ENCODE data around the gene CHST12. TPM values are rescaled to one million over a fixed set of nuclear protein-coding genes. Genes with fewer than 3 reads are reported as not detected.

The CHST12 gene
- total RNA-seq, 1 experiment from 2014 or later, result 18.3 TPM

DNA sequence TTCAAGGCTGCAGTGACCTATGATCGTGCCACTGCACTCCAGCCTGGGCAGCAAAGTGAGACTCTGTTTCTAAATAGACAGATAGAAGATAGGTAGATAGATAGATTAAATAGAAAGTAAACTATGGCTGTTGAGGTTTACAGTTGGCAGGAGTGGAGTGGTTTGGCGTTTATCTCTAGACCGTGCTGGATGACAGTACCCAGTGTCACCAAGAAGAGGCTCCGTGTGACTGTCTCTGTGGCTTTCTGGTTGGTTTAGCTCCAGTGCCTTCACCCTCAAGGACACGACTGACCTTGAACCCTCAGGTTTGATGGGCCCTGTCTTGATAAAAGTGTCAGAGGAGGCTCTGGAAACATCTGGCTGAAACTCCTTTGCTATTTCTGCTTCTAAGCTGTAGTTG, 31.7 kb downstream of the CHST12 start:
- ATAC-seq (no peak), DNase-seq (ENCODE audit: low spot score) (no peak)
- Mint-ChIP-seq H3K27ac (peak overlapping the region; percentile 14; the same call in 1 of the 2 replicates), H3K4me3 (no peak overlapping the region), H3K9me3 (peaks cover 7% of the 10 kb centered on the region), H3K4me1 (no peaks in the 10 kb centered on the region), H3K36me3 (peaks cover 12% of the 10 kb centered on the region), H3K27me3 (ENCODE audit: low read depth) (no peaks in the 10 kb centered on the region)
- TF ChIP-seq NFATC4 (CRISPR knock-in tag; IDR thresholded peaks at IDR 0.05), result no peak
- TF ChIP-seq, protein P1, sequence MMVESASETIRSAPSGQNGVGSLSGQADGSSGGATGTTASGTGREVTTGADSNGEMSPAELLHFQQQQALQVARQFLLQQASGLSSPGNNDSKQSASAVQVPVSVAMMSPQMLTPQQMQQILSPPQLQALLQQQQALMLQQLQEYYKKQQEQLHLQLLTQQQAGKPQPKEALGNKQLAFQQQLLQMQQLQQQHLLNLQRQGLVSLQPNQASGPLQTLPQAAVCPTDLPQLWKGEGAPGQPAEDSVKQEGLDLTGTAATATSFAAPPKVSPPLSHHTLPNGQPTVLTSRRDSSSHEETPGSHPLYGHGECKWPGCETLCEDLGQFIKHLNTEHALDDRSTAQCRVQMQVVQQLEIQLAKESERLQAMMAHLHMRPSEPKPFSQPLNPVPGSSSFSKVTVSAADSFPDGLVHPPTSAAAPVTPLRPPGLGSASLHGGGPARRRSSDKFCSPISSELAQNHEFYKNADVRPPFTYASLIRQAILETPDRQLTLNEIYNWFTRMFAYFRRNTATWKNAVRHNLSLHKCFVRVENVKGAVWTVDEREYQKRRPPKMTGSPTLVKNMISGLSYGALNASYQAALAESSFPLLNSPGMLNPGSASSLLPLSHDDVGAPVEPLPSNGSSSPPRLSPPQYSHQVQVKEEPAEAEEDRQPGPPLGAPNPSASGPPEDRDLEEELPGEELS (CRISPR knock-in tag; IDR thresholded peaks at IDR 0.05), result no peak
- ChIA-PET POLR2A (no interaction called here), CTCF (interaction anchor here (1.5 kb wide), 1 partner anchor 16 kb away, joined by 8 read pairs; no protein-coding TSS in a partner anchor)

DNA sequence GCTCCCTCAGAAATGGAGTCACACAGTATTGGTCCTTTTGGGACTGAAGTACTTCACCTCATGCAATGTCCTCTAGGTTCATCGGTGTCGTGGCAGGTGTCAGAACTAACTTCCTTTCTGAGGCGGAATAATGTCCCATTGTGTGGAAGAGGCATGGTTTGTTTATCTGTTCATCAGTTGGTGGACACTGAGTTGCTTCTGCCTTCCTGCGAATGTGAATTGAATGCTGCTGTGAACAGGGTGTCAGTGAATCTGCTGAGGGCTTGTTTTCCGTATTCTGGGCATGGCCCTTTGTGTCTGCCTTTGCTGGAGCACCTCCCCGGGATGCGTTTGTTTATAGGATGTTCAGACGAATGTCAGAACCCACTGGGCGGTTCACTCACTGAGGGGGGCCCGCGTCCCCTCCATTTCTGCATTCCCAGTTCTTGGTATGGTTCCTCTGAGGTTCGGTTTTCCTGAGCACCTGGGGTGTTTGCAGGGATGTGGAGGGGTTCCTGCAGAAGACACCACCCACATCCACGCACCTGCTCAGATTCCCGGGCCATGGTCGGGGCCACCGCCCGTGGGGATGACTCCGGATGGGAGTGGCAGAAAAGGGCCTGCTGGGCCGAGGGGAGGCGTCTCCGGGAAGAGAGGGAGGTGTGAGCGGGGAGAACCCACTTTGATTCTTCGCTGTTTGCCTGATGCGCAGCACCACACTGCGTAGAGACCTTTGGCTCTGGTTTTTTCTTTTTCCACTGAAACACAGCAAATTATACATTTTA, 33.1 kb downstream of the CHST12 start:
- Mint-ChIP-seq H3K27me3 (ENCODE audit: low read depth) (no peaks in the 10 kb centered on the region), H3K4me1 (no peaks in the 10 kb centered on the region), H3K27ac (no peak overlapping the region), H3K9me3 (no peaks in the 10 kb centered on the region), H3K4me3 (no peak overlapping the region), H3K36me3 (peaks cover 4% of the 10 kb centered on the region; the same call in 1 of the 2 replicates)
- DNase-seq (ENCODE audit: low spot score) (no peak), ATAC-seq (no peak)
- CTCF ChIA-PET, result interaction anchor here (1.5 kb wide), 1 partner anchor 14 kb away, joined by 8 read pairs; no protein-coding TSS in a partner anchor
- no peak for TF ChIP-seq TP53 (CRISPR knock-in tag; IDR thresholded peaks at IDR 0.05)
- TF ChIP-seq GTF2I (CRISPR knock-in tag; conservative IDR thresholded peaks at IDR 0.05), result no peak
- TF ChIP-seq KAT7 (CRISPR knock-in tag; IDR thresholded peaks at IDR 0.05; ENCODE audit: borderline replicate concordance), result no peak
- TF ChIP-seq, protein P2, sequence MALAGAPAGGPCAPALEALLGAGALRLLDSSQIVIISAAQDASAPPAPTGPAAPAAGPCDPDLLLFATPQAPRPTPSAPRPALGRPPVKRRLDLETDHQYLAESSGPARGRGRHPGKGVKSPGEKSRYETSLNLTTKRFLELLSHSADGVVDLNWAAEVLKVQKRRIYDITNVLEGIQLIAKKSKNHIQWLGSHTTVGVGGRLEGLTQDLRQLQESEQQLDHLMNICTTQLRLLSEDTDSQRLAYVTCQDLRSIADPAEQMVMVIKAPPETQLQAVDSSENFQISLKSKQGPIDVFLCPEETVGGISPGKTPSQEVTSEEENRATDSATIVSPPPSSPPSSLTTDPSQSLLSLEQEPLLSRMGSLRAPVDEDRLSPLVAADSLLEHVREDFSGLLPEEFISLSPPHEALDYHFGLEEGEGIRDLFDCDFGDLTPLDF (CRISPR knock-in tag; IDR thresholded peaks at IDR 0.05), result no peak
- TF ChIP-seq, protein P3, sequence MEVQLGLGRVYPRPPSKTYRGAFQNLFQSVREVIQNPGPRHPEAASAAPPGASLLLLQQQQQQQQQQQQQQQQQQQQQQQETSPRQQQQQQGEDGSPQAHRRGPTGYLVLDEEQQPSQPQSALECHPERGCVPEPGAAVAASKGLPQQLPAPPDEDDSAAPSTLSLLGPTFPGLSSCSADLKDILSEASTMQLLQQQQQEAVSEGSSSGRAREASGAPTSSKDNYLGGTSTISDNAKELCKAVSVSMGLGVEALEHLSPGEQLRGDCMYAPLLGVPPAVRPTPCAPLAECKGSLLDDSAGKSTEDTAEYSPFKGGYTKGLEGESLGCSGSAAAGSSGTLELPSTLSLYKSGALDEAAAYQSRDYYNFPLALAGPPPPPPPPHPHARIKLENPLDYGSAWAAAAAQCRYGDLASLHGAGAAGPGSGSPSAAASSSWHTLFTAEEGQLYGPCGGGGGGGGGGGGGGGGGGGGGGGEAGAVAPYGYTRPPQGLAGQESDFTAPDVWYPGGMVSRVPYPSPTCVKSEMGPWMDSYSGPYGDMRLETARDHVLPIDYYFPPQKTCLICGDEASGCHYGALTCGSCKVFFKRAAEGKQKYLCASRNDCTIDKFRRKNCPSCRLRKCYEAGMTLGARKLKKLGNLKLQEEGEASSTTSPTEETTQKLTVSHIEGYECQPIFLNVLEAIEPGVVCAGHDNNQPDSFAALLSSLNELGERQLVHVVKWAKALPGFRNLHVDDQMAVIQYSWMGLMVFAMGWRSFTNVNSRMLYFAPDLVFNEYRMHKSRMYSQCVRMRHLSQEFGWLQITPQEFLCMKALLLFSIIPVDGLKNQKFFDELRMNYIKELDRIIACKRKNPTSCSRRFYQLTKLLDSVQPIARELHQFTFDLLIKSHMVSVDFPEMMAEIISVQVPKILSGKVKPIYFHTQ (CRISPR knock-in tag; IDR thresholded peaks at IDR 0.05), result no peak
- no peak for TF ChIP-seq ZNF121 (CRISPR knock-in tag; IDR thresholded peaks at IDR 0.05)
- TF ChIP-seq, protein P4, sequence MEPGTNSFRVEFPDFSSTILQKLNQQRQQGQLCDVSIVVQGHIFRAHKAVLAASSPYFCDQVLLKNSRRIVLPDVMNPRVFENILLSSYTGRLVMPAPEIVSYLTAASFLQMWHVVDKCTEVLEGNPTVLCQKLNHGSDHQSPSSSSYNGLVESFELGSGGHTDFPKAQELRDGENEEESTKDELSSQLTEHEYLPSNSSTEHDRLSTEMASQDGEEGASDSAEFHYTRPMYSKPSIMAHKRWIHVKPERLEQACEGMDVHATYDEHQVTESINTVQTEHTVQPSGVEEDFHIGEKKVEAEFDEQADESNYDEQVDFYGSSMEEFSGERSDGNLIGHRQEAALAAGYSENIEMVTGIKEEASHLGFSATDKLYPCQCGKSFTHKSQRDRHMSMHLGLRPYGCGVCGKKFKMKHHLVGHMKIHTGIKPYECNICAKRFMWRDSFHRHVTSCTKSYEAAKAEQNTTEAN (CRISPR knock-in tag; IDR thresholded peaks at IDR 0.05), result no peak
- no peak for TF ChIP-seq JAZF1 (CRISPR knock-in tag; IDR thresholded peaks at IDR 0.05)
- TF ChIP-seq, protein P5, sequence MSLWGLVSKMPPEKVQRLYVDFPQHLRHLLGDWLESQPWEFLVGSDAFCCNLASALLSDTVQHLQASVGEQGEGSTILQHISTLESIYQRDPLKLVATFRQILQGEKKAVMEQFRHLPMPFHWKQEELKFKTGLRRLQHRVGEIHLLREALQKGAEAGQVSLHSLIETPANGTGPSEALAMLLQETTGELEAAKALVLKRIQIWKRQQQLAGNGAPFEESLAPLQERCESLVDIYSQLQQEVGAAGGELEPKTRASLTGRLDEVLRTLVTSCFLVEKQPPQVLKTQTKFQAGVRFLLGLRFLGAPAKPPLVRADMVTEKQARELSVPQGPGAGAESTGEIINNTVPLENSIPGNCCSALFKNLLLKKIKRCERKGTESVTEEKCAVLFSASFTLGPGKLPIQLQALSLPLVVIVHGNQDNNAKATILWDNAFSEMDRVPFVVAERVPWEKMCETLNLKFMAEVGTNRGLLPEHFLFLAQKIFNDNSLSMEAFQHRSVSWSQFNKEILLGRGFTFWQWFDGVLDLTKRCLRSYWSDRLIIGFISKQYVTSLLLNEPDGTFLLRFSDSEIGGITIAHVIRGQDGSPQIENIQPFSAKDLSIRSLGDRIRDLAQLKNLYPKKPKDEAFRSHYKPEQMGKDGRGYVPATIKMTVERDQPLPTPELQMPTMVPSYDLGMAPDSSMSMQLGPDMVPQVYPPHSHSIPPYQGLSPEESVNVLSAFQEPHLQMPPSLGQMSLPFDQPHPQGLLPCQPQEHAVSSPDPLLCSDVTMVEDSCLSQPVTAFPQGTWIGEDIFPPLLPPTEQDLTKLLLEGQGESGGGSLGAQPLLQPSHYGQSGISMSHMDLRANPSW (CRISPR knock-in tag; conservative IDR thresholded peaks at IDR 0.05; ENCODE audit: low read depth), result no peak
- TF ChIP-seq NR2C2 (CRISPR knock-in tag; IDR thresholded peaks at IDR 0.05), result no peak
- TF ChIP-seq, protein P6, sequence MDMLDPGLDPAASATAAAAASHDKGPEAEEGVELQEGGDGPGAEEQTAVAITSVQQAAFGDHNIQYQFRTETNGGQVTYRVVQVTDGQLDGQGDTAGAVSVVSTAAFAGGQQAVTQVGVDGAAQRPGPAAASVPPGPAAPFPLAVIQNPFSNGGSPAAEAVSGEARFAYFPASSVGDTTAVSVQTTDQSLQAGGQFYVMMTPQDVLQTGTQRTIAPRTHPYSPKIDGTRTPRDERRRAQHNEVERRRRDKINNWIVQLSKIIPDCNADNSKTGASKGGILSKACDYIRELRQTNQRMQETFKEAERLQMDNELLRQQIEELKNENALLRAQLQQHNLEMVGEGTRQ (CRISPR knock-in tag; IDR thresholded peaks at IDR 0.05), result no peak
- POLR2A ChIA-PET, result no interaction called here

Measured in WTC11 (cell line).